HTR-8/SVneo (cell line): ENCODE data around the gene LPP.
A peak's percentile ranks its signal among the peaks of the same experiment; 100 is the strongest.

ENCODE experiments used
- DNase-seq: peaks from one replicate; pipeline ENCODE4 v3.0.0; 2011; ENCODE audit warnings: low spot score, mixed read lengths; ENCODE audit not compliant: insufficient read length
- FAIRE-seq: peaks from 2 replicates; lab custom pipeline; 2011; peaks lifted over from hg19 to GRCh38; lab: Jason Lieb, UNC

Gene LPP

DNA sequence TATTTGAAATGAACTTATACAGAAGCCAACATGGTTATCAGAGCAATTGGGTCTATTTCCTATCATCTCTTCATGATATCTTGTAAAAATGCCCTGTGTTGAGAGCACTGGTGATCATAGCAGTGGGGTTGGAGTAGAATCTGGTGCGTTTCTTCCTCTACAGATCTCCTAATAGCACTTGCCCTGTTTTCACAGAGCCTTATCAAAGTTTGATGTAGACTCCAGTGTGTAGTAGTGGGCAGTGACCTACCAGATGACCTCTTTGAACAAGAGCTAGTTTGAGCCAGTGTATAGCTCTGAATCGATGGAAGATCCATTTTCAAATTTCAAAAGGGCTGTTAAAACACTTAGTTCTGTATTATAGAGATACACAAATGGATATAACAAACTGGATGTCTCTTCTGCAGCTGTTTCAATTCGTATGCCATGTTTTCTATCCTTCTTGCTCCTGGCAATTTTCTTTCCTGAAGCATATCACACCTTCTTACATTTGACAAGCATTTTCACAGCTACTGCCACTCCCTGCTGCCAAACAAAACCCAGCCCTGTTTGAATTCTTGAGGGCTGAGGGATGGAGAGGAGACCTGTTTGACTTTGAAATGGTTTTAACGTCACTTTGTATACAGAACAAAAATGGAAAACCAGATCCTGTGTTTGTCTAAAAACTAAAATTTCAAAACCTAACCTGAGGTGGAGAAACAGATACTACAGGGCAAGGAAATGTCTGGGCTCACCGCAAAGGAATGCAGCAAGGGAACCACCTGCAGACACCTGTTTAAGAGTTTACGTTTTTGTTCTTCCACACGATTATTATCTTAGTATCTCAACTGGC, 663.4 kb downstream of the LPP start:
- no peak for FAIRE-seq

DNA sequence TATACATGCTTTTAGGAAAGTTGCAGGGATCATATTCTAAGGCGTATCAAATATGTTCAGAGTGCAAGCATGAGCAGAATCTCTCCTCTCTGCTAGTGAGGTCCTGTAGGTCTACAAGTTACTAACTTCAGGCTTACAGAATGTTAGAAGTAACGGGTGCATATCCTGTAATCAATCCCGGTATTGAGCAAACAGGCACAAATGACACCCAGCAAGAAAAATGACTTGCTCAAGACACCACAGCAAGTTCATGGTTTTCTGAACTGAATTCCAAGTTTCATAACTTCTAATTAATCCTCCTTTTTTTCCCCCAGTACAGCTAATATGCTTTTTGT, 663.9 kb downstream of the LPP start:
- DNase-seq (no peak), FAIRE-seq (no peak)

More for the DNA sequence above, 663.4 kb downstream of the LPP start:
- no peak for DNase-seq

DNA sequence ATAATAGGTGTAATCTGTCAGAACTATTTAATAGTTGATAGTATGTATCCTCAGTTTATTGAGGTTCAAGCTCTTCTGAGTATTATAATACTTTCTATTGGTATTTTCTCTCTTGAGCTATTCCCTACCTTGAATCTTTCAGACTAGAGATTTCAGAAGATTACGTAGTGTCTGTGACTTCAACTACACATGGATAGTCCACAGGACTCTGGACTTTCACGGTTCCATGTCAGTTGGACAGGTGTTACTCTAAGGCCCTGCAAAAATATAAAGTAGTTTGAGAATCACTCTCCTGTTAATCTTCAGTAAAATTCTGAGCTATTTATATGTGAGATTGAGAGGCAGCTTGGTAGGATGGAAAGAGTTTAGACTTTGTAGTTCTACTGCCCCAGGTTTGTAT, 664.3 kb downstream of the LPP start:
- FAIRE-seq, result no peak

DNA sequence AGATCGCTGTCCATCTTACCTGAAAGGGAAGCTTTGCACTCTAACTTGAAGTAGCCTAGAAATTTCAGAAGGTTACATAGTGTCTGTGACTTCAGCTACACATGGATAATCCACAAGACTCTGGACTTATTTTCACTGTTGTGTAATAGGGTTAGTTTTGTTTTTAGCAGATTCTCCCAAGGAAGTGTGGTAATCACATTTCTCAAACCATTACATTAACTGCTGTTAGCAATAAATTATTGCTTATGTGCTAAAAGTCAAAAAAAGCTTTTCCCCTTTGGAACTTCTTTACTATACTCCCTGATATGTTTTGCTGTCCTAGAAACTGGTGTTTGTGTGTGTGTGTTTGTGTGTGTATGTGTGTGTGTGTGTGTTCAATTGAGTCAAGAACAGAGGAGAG, 666.0 kb downstream of the LPP start:
- DNase-seq, result no peak
- FAIRE-seq, result no peak

More for the DNA sequence above, 664.3 kb downstream of the LPP start:
- DNase-seq, result no peak

DNA sequence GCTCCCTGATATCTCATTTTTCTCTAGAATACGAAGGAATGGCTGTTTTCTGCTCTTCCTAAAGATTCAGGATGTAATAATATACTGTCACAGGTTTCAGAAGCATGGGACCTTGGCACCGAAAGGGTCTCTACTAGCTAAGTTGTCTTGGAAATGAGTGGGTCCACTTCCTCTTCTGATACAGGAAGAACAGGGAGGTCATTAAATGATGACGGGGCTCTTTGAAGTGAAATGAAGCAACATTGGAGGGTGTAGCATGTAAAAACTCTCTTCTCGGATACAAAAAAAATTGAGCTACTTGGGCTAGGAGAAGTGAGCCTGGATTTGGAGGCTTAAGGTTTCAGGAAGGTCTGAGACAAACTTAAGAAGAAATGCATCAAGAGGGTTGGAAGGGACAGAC, 668.0 kb downstream of the LPP start:
- FAIRE-seq (no peak), DNase-seq (no peak)

DNA sequence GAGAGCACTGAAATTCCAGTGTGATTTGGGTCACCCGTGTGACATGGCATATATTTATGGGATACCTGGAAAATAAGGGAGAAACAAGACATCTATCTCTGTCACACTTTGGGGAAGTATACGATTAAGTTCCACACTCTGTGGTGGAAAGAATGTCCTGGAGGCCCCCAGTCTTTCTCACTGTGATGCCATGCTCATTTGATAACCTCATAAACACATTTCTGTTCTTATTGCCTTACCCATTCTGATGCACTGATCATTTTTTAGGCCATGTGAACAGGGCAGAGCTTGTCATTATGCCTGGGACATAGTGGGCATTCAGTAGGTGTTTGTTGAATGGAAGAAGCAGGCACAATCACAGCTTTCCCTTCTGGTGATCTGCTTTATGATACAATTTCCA, 668.5 kb downstream of the LPP start:
- FAIRE-seq, result no peak
- DNase-seq, result no peak

DNA sequence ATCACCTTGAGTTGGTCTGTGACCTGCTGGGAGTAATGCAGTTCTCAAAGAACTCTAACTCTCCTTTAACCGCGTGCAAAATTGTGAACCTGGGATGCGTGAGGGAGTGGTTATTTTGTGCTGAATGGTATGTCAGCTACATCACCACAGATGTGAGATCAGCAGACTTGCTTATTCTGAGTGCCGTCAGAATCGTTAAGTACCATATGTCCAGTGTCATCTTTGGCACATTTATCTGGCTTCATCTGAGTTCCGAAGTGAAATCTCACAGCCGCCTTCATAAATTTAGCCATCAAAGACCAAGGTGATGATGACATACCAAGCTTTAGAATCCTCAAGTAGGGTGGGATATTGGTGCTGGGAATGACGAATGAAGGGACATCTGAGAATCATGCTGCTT, 670.6 kb downstream of the LPP start:
- DNase-seq (no peak), FAIRE-seq (no peak)

DNA sequence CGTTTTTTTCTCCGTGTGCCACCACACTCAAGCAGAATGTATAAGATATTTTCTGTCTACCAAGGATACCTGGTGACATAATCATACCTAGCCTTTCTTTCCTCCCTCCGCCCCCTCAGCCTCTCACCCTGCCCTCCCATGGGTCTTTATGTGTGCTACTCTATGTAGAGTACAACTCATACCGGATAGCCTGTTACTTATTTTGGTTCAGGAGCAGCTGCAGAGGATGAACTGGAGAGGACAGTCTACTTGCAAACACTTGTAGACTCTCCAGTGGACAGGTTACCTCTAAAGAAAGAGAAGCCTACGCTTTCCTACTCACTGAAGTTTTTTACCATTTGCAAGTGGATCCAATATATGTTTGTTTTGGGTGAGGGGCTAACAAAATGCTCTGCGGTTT, 671.9 kb downstream of the LPP start:
- FAIRE-seq, result no peak
- DNase-seq, result no peak

DNA sequence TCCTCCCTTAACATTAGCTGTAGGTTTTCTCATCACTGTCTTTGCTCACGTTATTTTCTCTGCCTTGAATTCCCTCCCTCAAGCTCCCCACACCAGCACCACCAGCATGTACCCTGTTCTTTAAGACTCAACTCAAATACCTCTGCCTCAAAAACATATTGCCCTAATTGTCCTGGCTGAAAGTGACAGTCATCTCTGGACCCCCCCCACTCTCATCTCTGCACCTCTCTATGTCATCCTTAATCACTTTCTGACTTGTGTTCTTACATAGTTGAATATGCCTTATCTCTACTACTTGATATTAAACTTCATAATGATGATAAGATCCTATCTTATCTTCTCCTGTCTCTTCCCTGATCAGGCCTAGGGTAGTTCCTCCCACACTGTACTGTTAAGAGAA, 672.6 kb downstream of the LPP start:
- DNase-seq, result no peak
- FAIRE-seq, result no peak

DNA sequence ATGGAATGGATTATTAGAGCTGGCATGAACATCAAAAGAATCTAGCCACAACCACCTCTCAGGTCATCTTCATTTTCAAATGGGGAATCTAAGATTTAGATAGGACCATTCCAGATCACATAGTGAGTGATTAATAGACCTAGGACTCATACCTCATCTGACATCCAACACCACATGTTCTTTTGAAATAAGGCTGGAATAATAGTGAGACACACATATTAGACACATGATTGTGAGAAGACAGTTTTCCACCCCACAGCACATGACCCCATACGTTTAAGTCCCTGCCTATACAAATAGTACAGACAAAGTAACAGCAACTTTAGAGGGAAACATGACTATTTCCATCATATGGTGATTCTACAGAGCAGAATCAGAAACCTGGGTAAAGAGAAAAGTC, 673.1 kb downstream of the LPP start:
- no peak for FAIRE-seq

DNA sequence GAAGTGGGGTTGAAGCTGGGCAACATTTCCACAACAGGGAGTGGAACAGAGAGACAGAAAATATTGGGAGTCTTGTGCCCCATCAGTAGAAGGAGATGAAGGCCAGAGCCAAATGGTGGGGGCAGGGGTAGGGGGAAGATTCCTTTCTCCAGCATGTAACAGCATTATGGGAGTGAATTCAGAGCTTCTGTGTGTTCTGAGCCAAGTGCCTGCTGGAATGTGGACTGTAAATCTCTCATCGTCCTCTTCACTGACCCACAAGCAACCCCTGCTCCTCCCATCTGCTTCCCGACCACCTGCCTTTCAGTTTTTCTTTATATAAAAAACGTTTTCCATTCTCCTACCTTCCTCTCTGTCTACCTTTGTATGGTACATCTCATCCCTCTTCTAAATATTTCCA, 673.6 kb downstream of the LPP start:
- no peak for FAIRE-seq
- peak; percentile 21 for DNase-seq

More for the DNA sequence above, 673.1 kb downstream of the LPP start:
- no peak for DNase-seq

DNA sequence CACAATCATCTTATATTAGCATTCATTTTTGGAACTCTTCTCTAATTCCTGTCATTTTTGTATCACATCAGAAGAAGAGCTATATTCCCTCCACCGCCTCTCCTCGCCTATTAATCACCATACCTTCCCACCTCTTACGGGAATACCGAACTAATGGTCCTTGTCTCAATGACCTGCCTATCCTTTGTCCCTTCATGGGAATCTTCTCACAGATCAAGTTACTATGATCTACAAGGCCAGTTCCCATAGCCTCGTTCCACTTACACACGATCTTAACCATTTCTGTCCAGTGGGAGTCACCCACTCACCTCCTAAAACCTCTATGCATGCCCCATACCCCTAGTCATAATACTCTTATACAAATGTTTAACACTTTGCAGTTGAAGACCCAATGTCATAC, 675.2 kb downstream of the LPP start:
- FAIRE-seq, result no peak

DNA sequence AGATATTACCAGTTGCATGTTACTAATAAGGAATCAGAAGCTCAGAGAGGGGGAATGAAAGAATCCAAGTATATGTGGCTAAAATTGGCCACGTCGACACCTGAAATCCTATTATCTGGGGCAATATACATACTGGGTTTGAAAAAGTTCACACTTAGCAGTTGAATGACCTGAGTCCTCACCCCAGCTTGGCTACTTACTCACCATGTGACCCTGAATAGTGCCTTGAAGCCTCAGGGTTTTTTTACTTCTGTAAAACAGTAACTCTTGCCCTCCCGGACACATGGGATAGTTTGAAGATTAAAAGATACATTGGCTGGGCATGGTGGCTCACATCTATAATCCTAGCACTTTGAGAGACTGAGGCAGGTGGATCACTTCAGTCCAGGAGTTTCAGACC, 675.6 kb downstream of the LPP start:
- no peak for FAIRE-seq
- DNase-seq, result no peak

More for the DNA sequence above, 675.2 kb downstream of the LPP start:
- DNase-seq, result no peak

DNA sequence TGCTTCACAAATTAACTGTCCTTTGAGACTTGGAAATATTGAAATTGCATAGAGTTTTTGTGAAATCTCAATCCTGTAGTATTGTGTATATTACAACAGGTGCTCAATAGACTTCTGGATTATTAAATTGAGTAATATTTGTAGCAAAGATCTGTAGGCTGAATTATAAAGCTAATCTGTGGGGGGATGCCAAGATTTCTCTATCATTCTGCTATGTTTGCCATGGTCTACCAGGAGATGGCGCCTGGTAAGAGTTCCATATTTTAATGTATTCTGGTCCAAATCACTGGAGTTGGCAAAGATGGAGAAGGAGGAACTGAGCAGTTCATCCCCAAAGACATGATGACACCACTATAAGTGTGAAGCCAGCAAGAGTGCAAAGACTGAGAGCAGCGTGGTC, 676.9 kb downstream of the LPP start:
- DNase-seq, result no peak
- FAIRE-seq, result no peak

DNA sequence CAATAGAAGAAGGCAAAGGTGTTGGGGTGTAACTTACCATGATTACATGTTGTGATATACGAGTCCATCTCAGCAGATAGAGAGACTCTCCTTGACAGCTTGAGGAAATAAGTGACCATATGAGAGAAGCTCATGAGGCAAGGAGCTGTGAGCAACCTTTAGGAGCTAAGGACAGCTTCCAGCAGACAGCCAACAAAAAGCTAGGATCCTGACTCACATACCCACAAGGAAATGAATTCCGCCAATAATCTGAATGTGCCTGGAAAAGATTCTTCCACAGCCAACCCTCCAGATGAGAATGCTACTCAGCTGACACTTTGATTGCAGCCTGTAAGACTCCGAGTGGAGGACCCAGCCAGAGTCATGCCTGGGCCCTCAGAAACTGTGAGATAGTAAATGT, 678.2 kb downstream of the LPP start:
- no peak for DNase-seq
- FAIRE-seq, result no peak

DNA sequence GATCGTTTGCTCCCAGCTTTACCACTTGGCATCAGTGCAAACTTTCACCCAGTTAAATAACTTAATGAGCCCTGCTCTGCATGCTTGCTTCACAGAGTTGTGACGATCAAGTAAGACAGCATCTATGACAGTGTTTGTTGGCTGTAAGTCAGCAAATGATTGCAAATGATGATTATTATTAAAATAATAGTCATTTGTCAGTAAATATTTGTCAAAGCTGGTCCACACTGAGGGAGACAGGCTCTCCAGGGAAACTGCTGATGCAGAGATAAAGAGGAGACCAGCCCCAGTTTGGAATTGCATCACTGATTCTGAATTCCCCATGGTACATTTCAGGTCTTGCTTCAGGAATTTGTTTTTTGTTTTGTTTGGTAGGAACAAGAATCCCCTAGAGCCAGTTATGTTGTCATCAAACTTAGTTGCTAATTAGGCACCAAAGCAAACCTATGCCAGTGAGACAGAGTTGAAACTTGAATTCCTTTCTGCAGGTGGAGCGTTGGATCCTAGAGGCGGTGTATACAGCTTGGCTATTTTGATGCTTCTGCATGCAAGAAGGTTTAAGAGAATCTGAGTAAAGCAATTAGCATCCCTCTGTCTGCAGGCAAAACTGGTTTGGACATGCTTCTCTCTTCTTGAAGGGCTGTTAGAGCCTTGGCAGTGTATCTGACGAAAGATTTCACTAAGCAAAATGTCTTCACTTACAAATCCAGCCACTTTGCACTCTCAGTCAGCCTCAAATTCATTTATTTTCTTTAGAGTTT, 679.2 kb downstream of the LPP start:
- DNase-seq, result no peak

DNA sequence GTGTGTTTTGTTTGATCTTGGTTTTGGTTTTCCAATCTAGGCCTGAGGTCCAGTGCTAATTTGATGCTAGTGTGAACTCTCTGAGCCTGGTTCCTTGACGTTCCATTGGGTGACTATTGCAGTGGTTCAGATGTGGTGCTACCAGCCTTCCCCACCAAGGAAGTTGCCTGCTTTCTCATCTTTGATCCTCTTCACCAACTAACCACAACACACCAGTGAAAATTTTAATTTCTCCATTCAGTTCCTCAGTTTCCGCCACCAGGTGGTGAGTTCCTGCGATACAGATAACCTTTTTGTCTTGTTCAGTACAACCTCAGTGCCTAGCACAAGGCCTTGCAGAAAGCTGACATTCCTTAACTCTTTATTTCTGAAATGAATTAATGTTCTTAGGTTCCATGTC, 680.4 kb downstream of the LPP start:
- FAIRE-seq, result no peak
- DNase-seq, result no peak

More for the DNA sequence above, 679.2 kb downstream of the LPP start:
- FAIRE-seq, result no peak

DNA sequence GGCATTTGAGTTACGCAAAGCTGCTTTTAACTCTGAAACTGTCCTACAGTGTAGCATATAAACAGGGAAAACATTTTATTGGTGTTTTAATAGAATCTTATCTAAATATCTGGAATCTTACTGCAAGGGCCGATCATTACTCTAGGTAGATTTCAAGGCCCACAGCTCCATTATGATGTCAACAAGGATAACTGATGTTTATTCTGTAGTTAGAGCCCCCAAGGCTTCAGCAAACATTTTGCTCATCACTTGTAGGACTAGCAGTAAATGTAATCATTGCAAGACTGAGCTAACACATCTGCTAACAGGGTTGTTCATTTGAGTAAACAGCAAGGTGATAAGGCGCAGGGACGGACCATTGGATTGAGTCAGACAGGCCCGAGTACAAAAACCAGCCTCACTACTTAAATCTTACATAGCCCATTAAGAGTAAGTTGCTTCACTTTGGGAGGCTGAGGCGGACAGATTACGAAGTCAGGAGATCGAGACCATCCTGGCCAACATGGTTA, 685.3 kb downstream of the LPP start:
- FAIRE-seq, result no peak
- no peak for DNase-seq

DNA sequence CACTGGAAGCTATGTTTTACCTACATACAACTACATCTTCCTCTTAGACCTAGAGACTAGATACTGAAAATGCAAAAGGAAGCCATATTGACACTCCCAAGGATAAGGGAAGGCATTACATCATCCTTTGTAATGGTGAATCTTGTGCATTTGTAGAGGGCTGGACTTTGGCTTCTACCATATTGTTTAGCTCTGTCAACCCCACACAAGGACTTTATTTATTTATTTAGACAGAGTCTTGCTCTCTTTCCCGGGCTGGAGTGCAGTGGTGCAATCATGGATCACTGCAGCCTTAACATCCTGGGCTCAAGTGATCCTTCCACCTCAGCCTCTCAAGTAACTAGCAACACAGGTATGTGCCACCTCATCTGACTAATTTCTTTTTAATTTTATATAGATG, 686.3 kb downstream of the LPP start:
- no peak for DNase-seq
- no peak for FAIRE-seq

DNA sequence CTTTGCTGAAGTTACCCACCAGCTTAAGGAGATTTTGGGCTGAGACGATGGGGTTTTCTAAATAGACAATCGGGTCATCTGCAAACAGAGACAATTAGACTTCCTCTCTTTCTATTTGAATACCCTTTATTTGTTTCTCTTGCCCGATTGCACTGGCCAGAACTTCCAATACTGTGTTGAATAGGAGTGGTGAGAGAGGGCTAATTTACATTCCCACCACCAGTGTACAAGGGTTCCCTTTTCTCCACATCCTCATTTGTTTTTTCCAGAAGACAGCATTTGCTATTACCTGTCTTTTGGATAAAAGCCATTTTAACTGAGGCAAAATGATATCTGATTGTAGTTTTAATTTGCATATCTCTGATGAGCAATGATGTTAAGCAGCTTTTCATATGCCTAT, 687.9 kb downstream of the LPP start:
- no peak for DNase-seq
- FAIRE-seq, result no peak

DNA sequence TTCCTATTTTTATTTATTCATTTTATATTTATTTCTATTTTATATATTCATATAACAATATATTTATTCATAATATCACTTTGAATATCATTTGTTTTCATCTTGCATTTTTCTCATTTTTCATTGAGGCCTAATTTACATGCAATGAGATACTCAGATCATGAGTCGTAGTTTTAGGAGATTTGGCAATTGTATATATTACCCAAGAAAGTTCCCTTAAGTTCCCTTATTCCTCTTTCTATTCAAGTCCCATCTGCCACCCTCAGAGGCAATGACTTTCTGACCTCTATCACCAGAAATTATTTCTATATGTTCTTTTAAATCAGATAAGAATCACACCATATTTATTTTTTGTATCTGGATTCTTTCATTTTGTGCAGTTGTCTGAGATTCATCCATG, 688.7 kb downstream of the LPP start:
- FAIRE-seq, result no peak
- DNase-seq, result no peak

DNA sequence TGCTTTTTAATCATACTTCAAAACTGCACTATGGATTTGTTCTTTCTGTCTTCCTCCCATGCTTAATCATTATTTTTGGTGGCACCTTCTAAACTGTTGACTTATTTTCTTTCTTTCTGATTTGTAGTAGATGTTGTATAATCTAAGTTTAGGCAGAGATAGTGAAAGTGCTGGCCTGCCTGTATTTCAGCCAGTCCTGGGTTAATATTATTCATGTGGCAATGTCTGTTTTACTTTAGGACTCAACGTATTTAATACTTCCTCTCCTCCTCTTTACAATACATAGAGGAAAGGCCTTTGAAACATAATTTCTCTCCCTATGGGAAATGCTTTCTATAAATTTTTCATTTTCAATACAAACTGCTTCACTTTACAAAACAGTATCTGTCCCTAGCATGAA, 690.1 kb downstream of the LPP start:
- FAIRE-seq (no peak), DNase-seq (no peak)
